Measurements from ENCODE around the gene ABL2. TPM values are rescaled to one million over a fixed set of nuclear protein-coding genes. Genes with fewer than 3 reads are reported as not detected.
A peak's percentile ranks its signal among the peaks of the same experiment; 100 is the strongest.
"Not testable (repeated sequence)": the region's sequence is repeated elsewhere in the genome, so short reads cannot be mapped to it uniquely, and the experiment has no call there.

Gene ABL2
- total and polyA plus RNA-seq, 9 of the 15 experiments (the other 6 are each of a cell fraction or from before 2014, with no cell fraction given) = 1.4 to 15.0 (median 8.6) TPM

GRCh38 chr1:179135168-179135567, 94.3 kb downstream of the ABL2 start:
- DNase-seq (ENCODE audit: extremely low read depth in 1 of 4, low spot score in 3 of 4); in situ Hi-C loops (cut with MboI); H3K4me1 ChIP-seq (replicated peaks in 1 of 2; ENCODE audit: control insufficient read depth in 2 of 2, insufficient read depth in 2 of 2, low read length in 2 of 2); intact Hi-C loops (cut with micrococcal nuclease); H3K4me2 ChIP-seq (ENCODE audit: insufficient read depth, low read length); H3K79me2 ChIP-seq (ENCODE audit: control insufficient read depth, insufficient read depth, low read length); H3K9me3 ChIP-seq (replicated peaks; ENCODE audit: control insufficient read depth, insufficient read depth, low read depth, low read length); H3K9ac ChIP-seq (ENCODE audit: insufficient read depth in 1 of 2, low read depth in 2 of 2, low read length in 2 of 2); H3K9me1 ChIP-seq (ENCODE audit: control insufficient read depth, insufficient read depth, low read length); H2AFZ ChIP-seq (ENCODE audit: low read depth, low read length); H4K20me1 ChIP-seq (replicated peaks; ENCODE audit: control insufficient read depth, insufficient read depth, low read length); FAIRE-seq; BruUV-seq (replicated peaks); H3K4me3 ChIP-seq; H3K27me3 ChIP-seq (ENCODE audit: control insufficient read depth in 2 of 2, insufficient read depth in 2 of 2, low read length in 2 of 2); H3K27ac ChIP-seq (ENCODE audit: extremely low read depth, low read depth, low read length); CTCF ChIA-PET (ENCODE audit: low intra/inter-chr PET ratio); ATAC-seq: not testable (repeated sequence)
- H3K36me3 ChIP-seq (ENCODE audit: control insufficient read depth, insufficient read depth, low read length) = peaks cover 11% of the 10 kb centered on the region
- POLR2A ChIA-PET = interaction anchor here (0.7 kb wide), 1 partner anchor 249 kb away, joined by 3 read pairs; no protein-coding TSS in a partner anchor
- 0 out of 2 replicates have a peak, but pooled peaks have one; percentile 33 for TF ChIP-seq ZBTB33 (CRISPR knock-in tag; IDR thresholded peaks at IDR 0.05)
- 90% methylated on average over 5 of the region's 27 CpGs for WGBS (ENCODE audit: insufficient coverage, low coverage, missing lambda C conversion rate)
